Ovary (tissue), 9 donors: Measurements from ENCODE around the gene ENPP7. TPM values are rescaled to one million over a fixed set of nuclear protein-coding genes. Genes with fewer than 3 reads are reported as not detected.

Experiments
- DNase-seq, 5 donors: peaks; one replicate each; pipeline ENCODE4 v3.0.0-alpha.2; 2019 to 2020
- H3K27ac ChIP-seq, 2 donors: fragments of 200-600 bp; one replicate each; pipeline versions ENCODE4 v1.5.1 to v1.8.0; 2019 to 2022
- H3K27me3 ChIP-seq: fragments of 200-600 bp; one replicate; pipeline ENCODE4 v1.8.0; 2022
- H3K36me3 ChIP-seq: fragments of 200-600 bp; sonication (generic); one replicate; pipeline ENCODE4 v1.5.1; 2019
- H3K4me1 ChIP-seq: one replicate; pipeline ENCODE4 v1.8.1; 2013; ENCODE audit warnings: mild to moderate bottlenecking, moderate library complexity; ENCODE audit not compliant: insufficient read depth
- H3K4me3 ChIP-seq: fragments of 200-600 bp; sonication (generic); one replicate; pipeline ENCODE4 v1.5.1; 2017
- H3K9me3 ChIP-seq, 2 donors: fragments of 200-600 bp in 1 of 2; sonication (generic) in 1 of 2; one replicate each; pipeline versions ENCODE4 v1.5.1 to v1.8.1; 2013 to 2019; ENCODE audit warnings: mild to moderate bottlenecking in 1 of 2, moderate library complexity in 1 of 2
- CTCF ChIP-seq, 3 donors: fragments of 450-650 bp in 2 of 3; fragments of 200-600 bp in 1 of 3; IDR thresholded peaks; one replicate each; pipeline versions ENCODE4 v1.5.1 to v1.8.0; 2016 to 2022; ENCODE audit warnings: antibody characterized with exemption in 3 of 3, mild to moderate bottlenecking in 1 of 3
- EP300 ChIP-seq: sonication (generic); formaldehyde crosslinking; IDR thresholded peaks from one replicate; pipeline ENCODE4 v1.6.1; 2017; ENCODE audit warnings: antibody characterized with exemption
- POLR2A ChIP-seq: fragments of 450-650 bp; IDR thresholded peaks from one replicate; pipeline ENCODE4 v1.6.1; 2017; ENCODE audit warnings: antibody characterized with exemption, mild to moderate bottlenecking, moderate library complexity
- WGBS, 3 donors: extraction: QIAGEN DNeasy Blood & Tissue Kit in 1 of 3; methylation state at CpG; one replicate each; pipeline versions ENCODE4 v1.1.5 to v1.1.7; 2013 to 2017; 5-methylcytosine and 5-hydroxymethylcytosine counted together
- intact Hi-C, 4 donors: fragments of 100-400 bp; cut with DNase I; formaldehyde crosslinking; loops; one replicate each; pipeline versions ENCODE4 v1.11.0 to v1.15.1; 2022 to 2023
- polyA plus RNA-seq, 2 donors: library from polyadenylated mRNA; stranded (reverse); fragments of 200-250 nt in 1 of 2; fragments of 350-450 nt in 1 of 2; fragmentation: Illumina TruSeq in 1 of 2; extraction: RNeasy Lipid Tissue Mini Kit (QIAGEN cat#74804) in 1 of 2; gene quantifications; one replicate each; pipeline ENCODE4 v1.2.3, GENCODE V29; 2013 to 2014
- total RNA-seq, 7 donors: library from RNA; depleted of rRNA in 2 of 7; stranded (reverse); fragments of >200 nt in 2 of 7; fragmentation: NEBNext Ultra II Directional in 3 of 7; extraction: Animal tissue kit (Norgen Biotek cat#: 25700) in 3 of 7; gene quantifications; one replicate each; pipeline versions ENCODE4 v1.1.0 to v1.2.4, GENCODE V29; 2016 to 2023
- donor health status: DM: no; HTN: no; CAD: no; lungs with moderate emphysema.
- donor health status: DM: no; HTN: no; CAD: no.
- donor health status: Bipolar disorder and iron deficiency.
- donor health status: DM: yes; HTN: yes; CAD: no.
- donor health status: DM: no; HTN: no; CAD: no.
- donor health status: DM: yes; HTN: yes; CAD: no.

The ENPP7 gene
- total and polyA plus RNA-seq, 9 donors: not detected

- Histone ChIP-seq H3K4me1 (no peaks in the 10 kb centered on the region), H3K27ac (no peak overlapping the region), H3K4me3 (no peak overlapping the region), H3K27me3 (no peaks in the 10 kb centered on the region), H3K9me3 (no peaks in the 10 kb centered on the region), H3K36me3 (no peaks in the 10 kb centered on the region)
- 88 to 90% (median 89%) methylated on average over 27 of the region's 27 CpGs for WGBS, 3 donors
- peak in 1 of 5 donors; percentile 32 for DNase-seq
- intact Hi-C loops: loop anchor here in 1 of 4 donors (10.0 kb wide), 1 partner anchor 133 kb away; no protein-coding TSS in a partner anchor
- TF ChIP-seq POLR2A (no peak), CTCF (IDR thresholded peaks at IDR 0.05) (no peak), EP300 (no peak)
Measured at GRCh38 chr17:79781736-79782575, 51.2 kb downstream of the ENPP7 start.

DNA sequence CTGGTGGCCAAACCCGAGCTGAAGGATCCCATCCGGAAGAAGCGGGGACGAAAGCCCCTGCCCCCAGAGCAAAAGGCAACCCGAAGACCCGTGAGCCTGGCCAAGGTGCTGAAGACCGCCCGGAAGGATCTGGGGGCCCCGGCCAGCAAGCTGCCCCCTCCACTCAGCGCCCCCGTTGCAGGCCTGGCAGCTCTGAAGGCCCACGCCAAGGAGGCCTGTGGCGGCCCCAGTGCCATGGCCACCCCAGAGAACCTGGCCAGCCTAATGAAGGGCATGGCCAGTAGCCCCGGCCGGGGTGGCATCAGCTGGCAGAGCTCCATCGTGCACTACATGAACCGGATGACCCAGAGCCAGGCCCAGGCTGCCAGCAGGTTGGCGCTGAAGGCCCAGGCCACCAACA is 53.1 kb downstream of the ENPP7 start:
- intact Hi-C loops: loop anchor here in 1 of 4 donors (10.0 kb wide), 1 partner anchor 131 kb away; no protein-coding TSS in a partner anchor
- no peaks in the 10 kb centered on the region for H3K36me3 ChIP-seq
- H3K4me1 ChIP-seq: no peaks in the 10 kb centered on the region
- TF ChIP-seq POLR2A (no peak), EP300 (no peak), CTCF (IDR thresholded peaks at IDR 0.05) (no peak)
- DNase-seq: peak in 1 of 5 donors; percentile 38
- H3K27me3 ChIP-seq: no peaks in the 10 kb centered on the region
- H3K4me3 ChIP-seq: no peak overlapping the region
- no peak overlapping the region for H3K27ac ChIP-seq
- 91 to 95% (median 93%) methylated on average over 16 to 18 of the region's 18 CpGs for WGBS, 3 donors
- no peaks in the 10 kb centered on the region for H3K9me3 ChIP-seq

DNA sequence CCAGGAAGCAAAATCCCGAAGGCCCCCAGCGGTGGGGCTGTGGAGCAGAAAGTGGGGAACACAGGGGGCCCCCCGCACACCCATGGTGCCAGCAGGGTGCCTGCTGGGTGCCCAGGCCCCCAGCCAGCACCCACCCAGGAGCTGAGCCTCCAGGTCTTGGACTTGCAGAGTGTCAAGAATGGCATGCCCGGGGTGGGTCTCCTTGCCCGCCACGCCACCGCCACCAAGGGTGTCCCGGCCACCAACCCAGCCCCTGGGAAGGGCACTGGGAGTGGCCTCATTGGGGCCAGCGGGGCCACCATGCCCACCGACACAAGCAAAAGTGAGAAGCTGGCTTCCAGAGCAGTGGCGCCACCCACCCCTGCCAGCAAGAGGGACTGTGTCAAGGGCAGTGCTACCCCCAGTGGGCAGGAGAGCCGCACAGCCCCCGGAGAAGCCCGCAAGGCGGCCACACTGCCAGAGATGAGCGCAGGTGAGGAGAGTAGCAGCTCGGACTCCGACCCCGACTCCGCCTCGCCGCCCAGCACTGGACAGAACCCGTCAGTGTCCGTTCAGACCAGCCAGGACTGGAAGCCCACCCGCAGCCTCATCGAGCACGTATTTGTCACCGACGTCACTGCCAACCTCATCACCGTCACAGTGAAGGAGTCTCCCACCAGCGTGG is 53.7 kb downstream of the ENPP7 start:
- Histone ChIP-seq H3K27ac (no peak overlapping the region), H3K4me1 (no peaks in the 10 kb centered on the region), H3K9me3 (no peaks in the 10 kb centered on the region), H3K27me3 (no peaks in the 10 kb centered on the region), H3K4me3 (no peak overlapping the region), H3K36me3 (no peaks in the 10 kb centered on the region)
- TF ChIP-seq EP300: no peak
- TF ChIP-seq POLR2A: no peak
- TF ChIP-seq CTCF (IDR thresholded peaks at IDR 0.05): no peak
- 94 to 95% (median 95%) methylated on average over 31 of the region's 31 CpGs for WGBS, 3 donors
- intact Hi-C loops: loop anchor here in 1 of 4 donors (10.0 kb wide), 1 partner anchor 130 kb away; no protein-coding TSS in a partner anchor
- DNase-seq: peak in 1 of 5 donors; percentile 34

GRCh38 chr17:79785017-79785899 is 54.5 kb downstream of the ENPP7 start:
- no peak overlapping the region for H3K27ac ChIP-seq
- WGBS, 3 donors: 93 to 96% (median 94%) methylated on average over 17 of the region's 17 CpGs
- H3K4me3 ChIP-seq: no peak overlapping the region
- H3K9me3 ChIP-seq: no peaks in the 10 kb centered on the region
- H3K4me1 ChIP-seq: peaks cover 3% of the 10 kb centered on the region
- intact Hi-C loops: loop anchor here in 1 of 4 donors (10.0 kb wide), 1 partner anchor 130 kb away; no protein-coding TSS in a partner anchor
- no peaks in the 10 kb centered on the region for H3K27me3 ChIP-seq
- TF ChIP-seq EP300 (no peak), POLR2A (no peak), CTCF (IDR thresholded peaks at IDR 0.05) (no peak)
- peak in 1 of 5 donors; percentile 25 for DNase-seq
- no peaks in the 10 kb centered on the region for H3K36me3 ChIP-seq
